SH-SY5Y (cell line): Measurements from ENCODE around the gene EXOSC7.

ENCODE experiments used
- GATA2 ChIP-seq: IDR thresholded peaks from 2 replicates; pipeline ENCODE4 v1.6.1; 2011; ENCODE audit warnings: mild to moderate bottlenecking, low read depth, low read length
- GATA3 ChIP-seq: IDR thresholded peaks from 2 replicates; pipeline ENCODE4 v1.6.1; 2011; ENCODE audit warnings: low read depth, mild to moderate bottlenecking, low read length, moderate library complexity

DNA sequence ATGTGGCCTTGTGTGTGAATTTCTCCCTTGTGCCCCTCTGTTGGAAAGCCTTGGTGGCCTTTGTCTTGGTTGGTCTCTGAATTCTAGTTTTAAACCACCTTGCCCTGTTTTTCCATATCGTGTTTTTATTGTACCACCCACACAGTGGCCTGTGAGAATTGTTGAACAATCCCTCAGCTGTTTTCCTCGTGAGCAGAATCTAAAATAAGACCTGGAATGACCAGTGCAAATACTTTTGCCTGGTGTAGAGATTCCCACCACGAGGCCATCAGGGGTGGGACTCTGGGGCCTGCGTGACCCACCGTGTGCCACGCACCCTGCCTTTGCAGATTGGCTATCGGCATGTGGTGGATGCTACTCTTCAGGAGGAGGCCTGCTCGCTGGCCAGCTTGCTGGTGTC, 31.0 kb downstream of the EXOSC7 start:
- no peak for TF ChIP-seq GATA2
- no peak for TF ChIP-seq GATA3
